Mesothelial cell of epicardium (in vitro differentiated cells): ENCODE measurements around the gene GADL1. TPM values are rescaled to one million over a fixed set of nuclear protein-coding genes. Genes with fewer than 3 reads are reported as not detected.

Source experiments
- DNase-seq, 2 experiments: peaks; one replicate each; pipeline ENCODE4 v3.0.0; 2021; ENCODE audit warnings: low spot score in 2 of 2; ENCODE audit not compliant: unreplicated experiment in 2 of 2
- H3K27ac Mint-ChIP-seq: 2 replicates; pipeline ENCODE4 v1.8.0; 2021; ENCODE audit warnings: mixed read lengths
- H3K27me3 Mint-ChIP-seq: 2 replicates; pipeline ENCODE4 v1.8.0; 2021; ENCODE audit warnings: low read depth, mixed read lengths
- H3K36me3 Mint-ChIP-seq: 2 replicates; pipeline ENCODE4 v1.8.0; 2021; ENCODE audit warnings: mixed read lengths
- H3K4me1 Mint-ChIP-seq: 2 replicates; pipeline ENCODE4 v1.8.0; 2021; ENCODE audit warnings: mixed read lengths
- H3K4me3 Mint-ChIP-seq: 2 replicates; pipeline ENCODE4 v1.8.0; 2021; ENCODE audit warnings: mild to moderate bottlenecking, moderate library complexity, mixed read lengths
- H3K9me3 Mint-ChIP-seq: 2 replicates; pipeline ENCODE4 v1.8.0; 2021; ENCODE audit warnings: mixed read lengths
- CTCF ChIP-seq: fragments of 200-600 bp; sonication (generic); IDR thresholded peaks from one replicate; pipeline ENCODE4 v1.5.0; 2021; ENCODE audit warnings: antibody characterized with exemption; ENCODE audit not compliant: unreplicated experiment
- total RNA-seq: library from RNA; stranded (reverse); gene quantifications from 3 replicates; pipeline ENCODE4 v1.2.1, GENCODE V29; 2021

The GADL1 gene
- total RNA-seq, 1 donor from 2014 or later, result 4.6 TPM

GRCh38 chr3:30728143-30728542 lies 166.3 kb downstream of the GADL1 start:
- no peak overlapping the region for H3K4me3 Mint-ChIP-seq
- H3K36me3 Mint-ChIP-seq, result no peaks in the 10 kb centered on the region
- no peak overlapping the region for H3K27ac Mint-ChIP-seq
- H3K27me3 Mint-ChIP-seq, result no peaks in the 10 kb centered on the region
- H3K4me1 Mint-ChIP-seq, result peaks cover 25% of the 10 kb centered on the region
- TF ChIP-seq CTCF, result no peak
- DNase-seq, result no peak
- peaks cover 7% of the 10 kb centered on the region for H3K9me3 Mint-ChIP-seq

- no peak for DNase-seq
- TF ChIP-seq CTCF, result no peak
- Mint-ChIP-seq H3K9me3 (peaks cover 10% of the 10 kb centered on the region), H3K36me3 (no peaks in the 10 kb centered on the region), H3K4me3 (no peak overlapping the region), H3K4me1 (peaks cover 5% of the 10 kb centered on the region), H3K27ac (no peak overlapping the region), H3K27me3 (no peaks in the 10 kb centered on the region)
Observed at GRCh38 chr3:30724863-30725262, 169.6 kb downstream of the GADL1 start.

GRCh38 chr3:30723211-30723610 lies 171.2 kb downstream of the GADL1 start:
- Mint-ChIP-seq H3K36me3 (no peaks in the 10 kb centered on the region), H3K27me3 (no peaks in the 10 kb centered on the region), H3K4me3 (no peak overlapping the region), H3K9me3 (peaks cover 10% of the 10 kb centered on the region), H3K27ac (no peak overlapping the region), H3K4me1 (peaks cover 5% of the 10 kb centered on the region)
- DNase-seq, result no peak
- TF ChIP-seq CTCF, result no peak

- Mint-ChIP-seq H3K4me3 (no peak overlapping the region), H3K4me1 (peaks cover 5% of the 10 kb centered on the region), H3K27ac (no peak overlapping the region), H3K9me3 (peaks cover 15% of the 10 kb centered on the region), H3K36me3 (peaks cover 2% of the 10 kb centered on the region), H3K27me3 (no peaks in the 10 kb centered on the region)
- DNase-seq, result no peak
- no peak for TF ChIP-seq CTCF
Observed at GRCh38 chr3:30721314-30721634, 173.2 kb downstream of the GADL1 start.

- Mint-ChIP-seq H3K4me3 (no peak overlapping the region), H3K9me3 (peaks cover 15% of the 10 kb centered on the region), H3K27ac (no peak overlapping the region), H3K27me3 (no peaks in the 10 kb centered on the region), H3K36me3 (peaks cover 2% of the 10 kb centered on the region), H3K4me1 (peaks cover 5% of the 10 kb centered on the region)
- no peak for TF ChIP-seq CTCF
- DNase-seq, result no peak
Observed at GRCh38 chr3:30720586-30721313, 173.7 kb downstream of the GADL1 start.

GRCh38 chr3:30719536-30719935 lies 174.9 kb downstream of the GADL1 start:
- peaks cover 5% of the 10 kb centered on the region for H3K4me1 Mint-ChIP-seq
- no peak overlapping the region for H3K4me3 Mint-ChIP-seq
- H3K9me3 Mint-ChIP-seq, result peaks cover 18% of the 10 kb centered on the region
- no peak for TF ChIP-seq CTCF
- no peak overlapping the region for H3K27ac Mint-ChIP-seq
- H3K36me3 Mint-ChIP-seq, result peaks cover 10% of the 10 kb centered on the region
- DNase-seq, result no peak
- no peaks in the 10 kb centered on the region for H3K27me3 Mint-ChIP-seq
